ENCODE results near the gene TMEM33. TPM values are rescaled to one million over a fixed set of nuclear protein-coding genes. Genes with fewer than 3 reads are reported as not detected.

The TMEM33 gene
- total RNA-seq, 1 experiment from 2014 or later: 82.4 TPM

GRCh38 chr4:41990365-41991111 lies 55.3 kb downstream of the TMEM33 start, which contains the start of gene SLC30A9 (continued):
- TF ChIP-seq CBX3 (IDR thresholded peaks at IDR 0.05; ENCODE audit: low read depth) (no peak), CEBPB (IDR thresholded peaks at IDR 0.05; ENCODE audit: low read depth) (no peak), EZH2 (IDR thresholded peaks at IDR 0.05) (no peak), TCF7L2 (IDR thresholded peaks at IDR 0.05; ENCODE audit: borderline replicate concordance, extremely low read depth, insufficient read depth, insufficient read length) (no peak)

- H3K27ac ChIP-seq (ENCODE audit: low read depth, low read length): no peak overlapping the region
- DNase-seq (ENCODE audit: low read depth, low spot score) (no peak), ATAC-seq (no peak)
- no peaks in the 10 kb centered on the region for H3K9me3 ChIP-seq (ENCODE audit: control insufficient read depth in 1 of 2, insufficient read depth in 1 of 2, low read depth in 1 of 2, low read length in 2 of 2)
- RAD21 ChIA-PET (ENCODE audit: low non-redundant PET in 1 of 2, low total read pairs in 2 of 2, uncharacterized antibody in 2 of 2, unreplicated experiment in 2 of 2): no interaction called here
- peaks cover 36% of the 10 kb centered on the region for H3K79me2 ChIP-seq (ENCODE audit: insufficient read depth, low read length)
- CTCF ChIA-PET: interaction anchor here (1.5 kb wide), 1 partner anchor 288 kb away, joined by 3 read pairs; no protein-coding TSS in a partner anchor
- intact Hi-C loops (cut with micrococcal nuclease): loop anchor here (5.0 kb wide), 1 partner anchor 290 kb away; no protein-coding TSS in a partner anchor
- peak overlapping the region; percentile 95 for H3K4me2 ChIP-seq (ENCODE audit: low read length)
- POLR2A ChIA-PET: no interaction called here
- H2AFZ ChIP-seq (ENCODE audit: low read depth, low read length, poor library complexity, severe bottlenecking): no peak overlapping the region
- H3K4me1 ChIP-seq (ENCODE audit: control insufficient read depth in 1 of 2, insufficient read depth in 2 of 2, low read length in 2 of 2): peaks cover 0 to 13% of the 10 kb centered on the region in 2 experiments; a peak in 2 of 4 replicates
- H4K20me1 ChIP-seq (ENCODE audit: insufficient read depth): peaks cover 2% of the 10 kb centered on the region; the same call in 1 of the 2 replicates
- no peaks in the 10 kb centered on the region for H3K36me3 ChIP-seq (ENCODE audit: control insufficient read depth in 1 of 2, insufficient read depth in 2 of 2, low read length in 2 of 2)
- TF ChIP-seq YY1 (IDR thresholded peaks at IDR 0.05; ENCODE audit: extremely low read depth, insufficient replicate concordance, low read depth, low read length): no peak
- TF ChIP-seq ZFX (IDR thresholded peaks at IDR 0.05): no peak
- TF ChIP-seq FOSL1 (IDR thresholded peaks at IDR 0.05; ENCODE audit: low read depth): no peak
- no peak for TF ChIP-seq EZH2 (IDR thresholded peaks at IDR 0.05)
- no peak for TF ChIP-seq REST (IDR thresholded peaks at IDR 0.05; ENCODE audit: low read depth)
- no peak for TF ChIP-seq POLR2A (IDR thresholded peaks at IDR 0.05; ENCODE audit: borderline replicate concordance, extremely low read depth, insufficient read depth, insufficient read length)
- H3K9ac ChIP-seq (ENCODE audit: low read length): no peak overlapping the region
- no TSS peak for BruUV-seq (replicated peaks)
- no peaks in the 10 kb centered on the region for H3K27me3 ChIP-seq (ENCODE audit: insufficient read depth, low read length)
- no peaks in the 10 kb centered on the region for H3K9me2 ChIP-seq (ENCODE audit: insufficient read depth)
- H3K4me3 ChIP-seq (replicated peaks in 1 of 2; ENCODE audit: low read depth in 1 of 2, low read length in 2 of 2): peak overlapping the region; percentile 11 to 99
Observed at GRCh38 chr4:41991916-41992767, 56.9 kb downstream of the TMEM33 start.

All from HCT116 (cell line).